Measurements from ENCODE around the gene ZBTB46.
"Not testable (repeated sequence)": the region's sequence is repeated elsewhere in the genome, so short reads cannot be mapped to it uniquely, and the experiment has no call there.

ZBTB46 gene

DNA sequence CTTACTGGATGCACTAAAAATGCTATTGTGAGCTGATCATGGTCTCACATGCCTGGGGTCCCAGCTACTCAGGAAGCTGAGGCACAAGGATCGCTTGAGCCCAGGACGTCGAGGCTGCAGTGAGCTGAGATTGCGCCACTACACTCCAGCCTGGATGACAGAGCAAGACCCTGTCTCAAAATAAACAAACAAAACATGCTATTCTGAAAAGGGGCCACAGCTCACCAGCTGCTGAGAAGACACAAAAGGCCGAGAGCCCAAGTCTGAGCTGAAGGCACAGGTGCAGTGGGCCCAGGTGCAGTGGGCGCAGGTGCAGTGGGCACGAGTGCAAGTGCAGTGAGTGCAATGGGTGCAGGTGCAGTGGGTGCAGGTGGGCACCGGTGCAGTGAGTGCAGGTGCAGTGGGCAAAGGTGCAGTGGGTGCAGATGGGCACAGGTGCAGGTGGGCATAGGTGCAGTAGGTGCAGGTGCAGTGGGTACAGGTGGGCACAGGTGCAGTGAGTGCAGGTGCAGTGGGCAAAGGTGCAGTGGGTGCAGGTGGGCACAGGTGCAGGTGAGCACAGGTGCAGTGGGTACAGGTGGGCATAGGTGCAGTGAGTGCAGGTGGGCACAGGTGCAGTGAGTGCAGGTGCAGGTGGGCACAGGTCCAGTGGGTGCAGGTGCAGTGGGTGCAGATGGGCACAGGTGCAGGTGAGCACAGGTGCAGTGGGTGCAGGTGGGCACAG, 16.0 kb downstream of the ZBTB46 start:
- no peak for DNase-seq

DNA sequence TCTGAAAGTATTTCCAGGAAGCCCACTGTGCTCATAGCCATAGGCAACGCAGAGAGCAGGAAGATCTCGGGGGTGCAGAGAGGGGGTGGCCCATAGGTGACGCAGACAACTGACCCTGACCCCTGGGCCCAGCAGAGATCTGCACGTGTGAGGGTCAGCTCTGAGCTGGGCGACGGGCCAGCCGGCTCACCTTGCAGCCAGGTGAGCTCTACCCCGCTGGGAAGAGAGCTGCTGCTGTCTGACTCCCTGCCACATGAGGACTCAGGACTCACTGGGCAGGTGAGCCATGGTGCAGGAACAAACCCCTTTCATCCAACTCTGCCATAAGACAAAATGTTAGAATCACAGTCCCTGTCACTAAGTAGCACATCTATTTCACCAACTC, 19.6 kb downstream of the ZBTB46 start:
- DNase-seq = no peak

DNA sequence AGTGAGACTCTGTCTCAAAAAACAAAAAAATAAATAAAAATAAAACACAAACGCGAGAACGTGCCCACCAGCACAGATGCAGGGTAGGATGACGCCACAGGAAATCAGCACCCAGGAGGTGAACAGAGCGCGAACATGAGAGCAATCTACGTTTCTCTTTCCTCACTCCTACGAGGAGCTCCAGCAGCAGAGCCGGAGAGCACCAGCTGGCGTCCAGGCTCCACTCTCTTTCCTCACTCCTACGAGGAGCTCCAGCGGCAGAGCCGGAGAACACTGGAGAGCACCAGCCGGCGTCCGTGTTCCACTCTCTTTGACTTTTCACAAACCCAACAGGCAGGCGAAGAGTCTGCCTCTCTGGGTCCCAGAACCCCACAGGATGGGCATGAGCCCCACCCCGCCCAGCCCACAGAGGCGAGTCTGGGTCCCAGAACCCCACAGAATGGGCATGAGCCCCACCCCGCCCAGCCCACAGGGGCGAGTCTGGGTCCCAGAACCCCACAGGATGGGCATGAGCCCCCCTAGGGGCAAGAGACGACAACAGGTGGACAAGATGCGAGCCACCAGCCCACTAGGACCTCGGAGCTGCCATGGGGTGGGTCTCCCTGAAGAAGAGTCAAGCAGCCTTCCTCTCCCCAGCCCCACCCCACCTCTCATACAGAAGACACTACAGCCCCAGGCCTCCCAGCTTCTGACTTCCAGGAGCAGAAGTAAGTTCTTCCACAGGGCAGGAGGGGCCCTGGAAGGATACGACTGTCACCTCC, 20.2 kb downstream of the ZBTB46 start:
- no peak for DNase-seq

DNA sequence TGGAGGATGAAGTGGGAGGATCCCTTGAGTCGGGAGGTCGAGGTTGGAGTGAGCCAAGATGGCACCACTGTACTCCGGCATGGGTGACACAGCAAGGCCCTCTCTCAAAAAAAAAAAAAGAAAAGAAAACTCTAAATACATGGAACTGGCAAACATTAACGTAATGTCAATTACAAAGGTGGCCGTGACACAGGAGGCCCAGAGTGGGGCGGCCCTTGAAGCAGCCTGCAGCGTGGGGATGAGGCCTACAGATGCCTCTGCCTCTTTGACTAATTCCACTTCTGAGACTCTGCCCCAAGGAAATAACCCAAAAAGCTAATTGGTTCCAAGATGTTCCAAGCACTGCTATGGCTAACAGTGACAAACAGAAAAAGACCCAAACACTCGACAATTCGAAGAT, 21.2 kb downstream of the ZBTB46 start:
- DNase-seq = no peak

DNA sequence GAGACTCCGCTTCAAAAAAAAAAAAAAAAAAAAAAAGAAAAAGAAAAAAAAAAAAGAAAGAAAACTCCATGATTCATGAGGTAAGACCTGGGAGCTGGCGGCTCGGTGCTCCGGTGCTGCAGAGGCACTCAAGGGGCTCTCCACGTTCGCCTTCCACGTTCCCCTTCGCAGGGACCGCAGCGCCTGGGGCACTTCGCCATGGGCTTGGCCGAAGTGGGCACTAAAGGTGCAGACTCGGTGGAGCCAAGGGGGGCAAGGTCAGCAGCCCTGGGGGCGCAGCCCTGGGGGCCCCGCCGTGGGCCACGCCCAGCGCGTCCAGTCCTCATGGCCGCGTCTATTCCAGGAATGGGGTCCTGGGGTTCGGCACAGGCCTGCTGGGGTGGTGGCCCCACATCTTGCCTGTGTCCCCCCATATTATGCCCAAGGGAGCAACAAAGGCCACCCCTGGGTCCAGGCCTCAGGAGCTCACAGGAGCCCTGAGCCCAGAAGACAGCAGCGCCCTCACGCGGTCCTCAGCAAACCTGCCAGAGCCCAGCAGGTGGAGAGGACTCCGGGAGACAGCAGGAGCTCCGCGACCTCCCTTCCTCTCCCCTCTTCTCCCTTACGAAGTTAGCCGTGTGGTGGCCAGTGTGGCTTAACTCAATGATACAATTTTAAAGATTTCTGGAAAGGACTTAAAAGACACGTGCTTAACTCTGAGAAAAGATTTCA, 21.9 kb downstream of the ZBTB46 start:
- DNase-seq = no peak

DNA sequence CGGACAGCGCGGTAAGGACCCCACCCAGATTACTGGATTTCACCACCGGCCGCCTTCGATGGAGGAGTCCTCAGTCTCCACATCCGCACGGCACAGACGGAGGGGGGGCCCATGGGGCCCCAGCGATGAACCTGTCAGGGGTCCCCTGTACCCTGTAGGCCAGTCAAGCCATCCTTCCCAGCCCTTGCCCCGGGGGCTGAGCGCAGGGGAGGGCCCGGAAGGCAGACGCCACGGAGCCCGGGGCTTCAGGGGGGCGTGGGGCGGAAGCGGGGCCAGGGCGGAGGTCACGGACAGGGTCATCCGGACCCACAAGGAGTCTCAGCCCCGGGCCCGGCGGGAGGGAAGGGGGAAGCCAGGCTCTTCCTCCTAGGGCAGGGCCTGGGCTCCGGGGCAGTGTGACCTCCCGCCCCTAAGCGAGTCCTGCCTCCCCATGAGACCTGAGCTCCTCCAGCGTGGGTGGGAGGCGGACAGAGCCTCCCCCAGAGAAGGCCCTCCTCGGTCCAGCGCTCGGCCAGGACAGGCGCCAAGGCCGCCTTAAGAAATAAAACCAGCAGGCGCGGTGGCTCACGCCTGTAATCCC, 22.8 kb downstream of the ZBTB46 start:
- no peak for DNase-seq

DNA sequence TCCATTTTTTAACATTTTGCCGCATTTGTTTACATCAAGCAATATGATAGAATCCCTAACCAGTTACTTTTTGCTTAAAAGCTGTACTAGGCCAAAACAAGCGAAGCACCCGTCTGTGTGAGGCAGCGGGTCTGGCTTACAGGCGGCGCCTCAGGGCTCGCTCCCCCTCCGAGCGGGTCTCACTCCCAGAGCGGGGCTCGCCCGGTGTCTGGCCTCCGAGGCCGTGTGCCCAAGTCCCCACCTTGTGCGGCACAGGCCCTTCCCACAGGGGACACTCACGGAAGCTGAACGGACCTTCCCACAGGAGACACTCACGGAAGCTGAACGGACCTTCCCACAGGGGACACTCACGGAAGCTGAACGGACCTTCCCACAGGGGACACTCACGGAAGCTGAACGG, 23.4 kb downstream of the ZBTB46 start:
- DNase-seq = peak; percentile 81

DNA sequence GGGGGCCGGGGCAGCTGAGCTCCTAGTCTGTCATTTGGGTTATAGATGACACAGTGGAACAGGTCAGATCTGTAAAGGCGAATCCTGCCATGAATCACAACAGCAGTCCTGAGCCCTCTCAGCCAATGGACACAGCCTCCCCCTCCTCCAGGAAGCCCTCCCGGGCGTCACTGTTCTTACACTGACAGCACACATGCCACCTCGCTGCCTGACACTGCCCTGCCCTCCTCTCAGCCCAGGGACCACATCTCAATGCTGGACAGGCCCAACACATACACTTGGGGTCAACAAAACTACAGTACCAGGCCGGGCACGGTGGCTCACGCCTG, 26.8 kb downstream of the ZBTB46 start:
- no peak for DNase-seq

DNA sequence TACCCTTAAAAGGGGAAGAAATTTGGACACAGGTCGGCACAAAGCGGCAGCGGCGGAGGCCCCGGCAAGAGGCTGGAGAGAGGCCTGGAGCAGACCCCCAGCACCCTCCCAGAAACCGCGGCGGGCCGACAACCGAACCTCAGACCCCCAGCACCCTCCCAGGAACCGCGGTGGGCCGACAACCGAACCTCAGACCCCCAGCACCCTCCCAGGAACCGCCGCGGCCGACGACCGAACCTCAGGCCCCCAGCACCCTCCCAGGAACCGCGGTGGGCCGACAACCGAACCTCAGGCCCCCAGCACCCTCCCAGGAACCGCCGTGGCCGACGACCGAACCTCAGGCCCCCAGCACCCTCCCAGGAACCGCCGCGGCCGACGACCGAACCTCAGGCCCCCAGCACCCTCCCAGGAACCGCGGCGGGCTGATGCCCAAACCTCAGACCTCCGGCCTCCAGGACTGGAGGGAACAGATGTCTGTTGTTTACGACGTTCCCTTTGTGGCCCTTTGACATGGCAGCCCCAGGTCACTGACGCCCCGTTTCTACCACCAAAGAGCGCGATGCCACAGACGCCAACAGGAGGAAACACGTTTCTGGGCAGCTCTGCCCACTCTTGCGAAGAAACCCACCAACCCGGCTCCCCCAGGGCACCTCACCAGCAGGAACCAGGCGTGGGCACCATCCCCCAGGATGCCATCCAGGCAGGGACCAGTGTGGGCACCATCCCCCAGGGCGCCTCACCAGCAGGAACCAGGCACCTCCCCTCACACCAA, 28.4 kb downstream of the ZBTB46 start:
- DNase-seq = no peak

DNA sequence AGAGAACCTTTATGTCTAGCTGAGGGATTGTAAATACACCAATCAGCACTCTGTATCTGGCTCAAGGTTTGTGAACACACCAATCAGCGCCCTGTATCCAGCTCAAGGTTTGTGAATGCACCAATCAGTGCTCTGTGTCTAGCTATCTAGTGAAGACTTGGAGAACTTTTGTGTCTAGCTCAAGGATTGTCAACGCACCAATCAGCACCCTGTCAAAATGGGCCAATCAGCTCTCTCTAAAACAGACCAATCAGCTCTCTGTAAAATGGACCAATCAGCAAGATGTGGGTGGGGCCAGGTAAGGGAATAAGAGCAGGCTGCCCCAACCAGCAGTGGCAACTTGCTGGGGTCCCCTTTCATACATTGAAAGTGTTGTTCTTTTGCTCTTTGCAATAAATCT, 29.9 kb downstream of the ZBTB46 start:
- DNase-seq = not testable (repeated sequence)

DNA sequence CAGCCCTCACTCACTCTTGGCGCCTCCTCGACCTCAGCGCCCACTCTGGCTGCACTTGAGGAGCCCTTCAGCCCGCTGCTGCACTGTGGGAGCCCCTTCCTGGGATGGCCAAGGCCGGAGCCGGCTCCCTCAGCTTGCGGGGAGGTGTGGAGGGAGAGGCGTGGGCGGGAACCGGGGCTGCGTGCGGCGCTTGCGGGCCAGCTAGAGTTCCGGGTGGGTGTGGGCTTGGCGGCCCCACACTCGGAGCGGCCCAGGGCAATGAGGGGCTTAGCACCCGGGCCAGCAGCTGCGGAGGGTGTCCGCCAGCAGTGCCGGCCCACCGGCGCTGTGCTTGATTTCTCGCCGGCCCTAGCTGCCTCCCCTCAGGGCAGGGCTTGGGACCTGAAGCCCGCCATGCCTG, 30.7 kb downstream of the ZBTB46 start:
- not testable (repeated sequence) for DNase-seq

DNA sequence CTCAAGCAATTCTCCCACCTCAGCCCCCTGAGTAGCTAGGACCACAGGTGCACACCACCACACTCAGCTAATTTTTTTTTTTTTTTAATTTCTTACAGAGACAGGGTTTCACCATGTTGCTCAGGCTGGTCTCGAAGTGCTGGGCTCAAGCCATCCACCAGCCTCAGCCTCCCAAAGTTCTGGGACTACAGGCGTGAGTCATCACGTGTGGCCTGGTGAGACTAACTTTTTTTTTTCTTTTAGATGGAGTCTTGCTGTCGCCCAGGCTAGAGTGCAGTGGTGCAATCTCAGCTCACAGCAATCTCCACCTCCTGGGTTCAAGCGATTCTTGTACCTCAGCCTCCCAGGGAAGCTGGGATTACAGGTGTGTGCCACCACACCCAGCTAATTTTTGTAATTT, 31.9 kb downstream of the ZBTB46 start:
- not testable (repeated sequence) for DNase-seq

DNA sequence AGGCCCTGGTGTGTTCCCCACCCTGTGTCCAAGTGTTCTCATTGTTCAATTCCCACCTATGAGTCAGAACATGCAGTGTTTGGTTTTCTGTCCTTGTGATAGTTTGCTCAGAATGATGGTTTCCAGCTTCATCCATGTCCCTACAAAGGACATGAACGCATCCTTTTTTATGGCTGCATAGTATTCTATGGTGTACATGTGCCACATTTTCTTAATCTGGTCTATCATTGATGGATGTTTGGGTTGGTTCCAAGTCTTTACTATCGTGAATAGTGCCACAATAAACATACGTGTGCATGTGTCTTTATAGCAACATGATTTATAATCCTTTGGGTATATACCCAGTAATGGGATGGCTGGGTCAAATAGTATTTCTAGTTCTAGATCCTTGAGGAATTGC, 33.9 kb downstream of the ZBTB46 start:
- DNase-seq = not testable (repeated sequence)

DNA sequence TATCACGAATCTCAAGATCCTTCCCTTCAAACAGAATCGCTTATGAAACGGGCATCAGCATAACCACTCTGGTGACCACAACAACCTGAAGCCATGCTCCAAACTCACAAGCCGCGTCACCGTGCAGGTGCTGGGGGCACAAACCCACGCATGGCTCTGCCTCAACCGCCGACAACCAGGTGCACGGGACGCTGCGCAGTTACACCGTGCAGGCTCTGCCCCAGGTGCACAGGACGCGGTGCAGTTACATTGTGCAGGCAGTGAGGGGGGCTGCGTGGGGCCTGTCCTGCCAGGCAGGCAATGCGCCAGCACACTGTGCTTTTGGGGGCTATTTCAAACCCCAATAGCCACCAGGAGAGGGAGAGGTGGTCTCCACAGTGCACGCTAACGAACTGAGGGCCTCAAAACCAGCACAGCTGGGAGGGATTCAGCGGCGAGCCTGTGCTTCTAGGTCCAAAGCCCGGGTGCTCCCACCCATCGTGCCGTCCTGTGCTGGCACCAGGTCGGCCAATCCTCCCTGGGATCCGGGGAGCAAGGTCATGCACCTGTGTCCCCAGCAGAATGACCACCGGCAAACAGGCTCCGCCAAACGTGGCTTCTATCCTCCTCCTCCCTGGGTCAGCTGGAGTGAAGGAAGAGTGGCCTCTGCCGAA, 35.8 kb downstream of the ZBTB46 start:
- DNase-seq = no peak

DNA sequence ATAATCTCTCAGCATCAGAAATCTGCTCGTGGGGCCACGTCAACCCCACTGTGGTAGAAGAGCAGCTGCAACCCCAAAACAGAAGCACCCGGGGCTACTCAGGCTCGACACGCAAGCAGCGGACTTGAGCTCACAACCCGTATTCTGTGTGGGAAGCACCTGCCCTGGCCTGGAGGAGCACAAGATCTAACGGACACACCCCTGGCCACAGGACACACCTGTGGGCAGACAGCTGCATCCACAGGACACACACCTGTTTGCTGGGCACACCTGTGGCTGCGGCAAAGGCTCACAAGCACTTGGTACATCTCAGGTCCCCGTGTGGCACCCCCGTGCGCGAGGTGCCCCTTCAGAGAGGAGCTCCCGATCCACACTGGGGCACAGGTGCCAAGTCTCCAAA, 36.5 kb downstream of the ZBTB46 start:
- no peak for DNase-seq

DNA sequence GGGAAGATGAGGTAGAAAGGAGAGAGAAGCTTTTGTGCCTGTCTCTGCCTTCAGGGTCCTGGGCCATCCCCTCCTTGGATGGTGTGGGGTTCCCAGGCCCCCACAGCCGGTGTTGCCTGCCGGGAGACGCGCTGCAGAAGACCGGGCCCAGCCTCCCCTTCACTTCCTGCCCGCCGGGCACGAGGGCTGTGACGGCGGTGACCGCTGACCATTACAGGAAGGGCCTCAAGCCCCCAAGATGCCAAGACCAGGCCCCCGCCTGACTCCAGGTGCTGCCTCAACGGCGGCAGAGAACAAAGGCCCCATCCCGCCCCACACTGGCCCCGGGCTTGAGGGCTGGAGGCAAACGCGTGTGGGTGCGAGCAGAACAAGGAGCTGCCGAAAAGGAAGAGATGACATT, 38.2 kb downstream of the ZBTB46 start:
- no peak for DNase-seq

DNA sequence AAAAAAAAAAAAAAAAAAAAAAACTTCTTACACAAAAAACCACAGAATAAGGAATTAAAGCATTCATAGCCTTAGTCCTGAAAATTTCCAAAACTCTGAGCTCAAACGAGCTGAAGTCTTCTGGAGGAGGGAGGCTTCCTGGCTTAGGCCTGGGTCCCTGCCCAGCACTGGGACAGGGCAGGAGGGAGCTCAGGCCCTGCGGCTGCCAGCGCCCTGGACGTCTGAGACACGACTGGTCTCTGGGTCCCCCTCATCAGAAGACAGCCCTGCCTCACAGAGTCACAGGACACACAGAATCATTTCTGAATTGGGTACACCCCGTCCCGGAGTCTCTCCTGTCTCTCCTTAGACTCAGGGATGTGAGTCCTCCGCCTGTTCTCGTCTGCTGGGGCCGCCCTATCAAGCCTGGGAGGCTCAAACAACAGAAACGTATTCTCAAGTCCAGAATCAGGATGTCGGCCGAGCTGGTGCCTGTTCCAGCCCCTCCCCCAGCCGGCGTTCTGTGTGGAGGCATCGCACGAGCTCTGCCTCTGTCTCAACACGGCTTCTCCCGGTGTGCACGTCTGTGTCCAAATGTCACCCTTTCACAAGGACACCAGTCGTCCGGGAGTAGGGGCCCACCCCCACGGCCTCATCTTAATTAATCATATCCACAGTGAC, 39.4 kb downstream of the ZBTB46 start:
- DNase-seq = no peak

DNA sequence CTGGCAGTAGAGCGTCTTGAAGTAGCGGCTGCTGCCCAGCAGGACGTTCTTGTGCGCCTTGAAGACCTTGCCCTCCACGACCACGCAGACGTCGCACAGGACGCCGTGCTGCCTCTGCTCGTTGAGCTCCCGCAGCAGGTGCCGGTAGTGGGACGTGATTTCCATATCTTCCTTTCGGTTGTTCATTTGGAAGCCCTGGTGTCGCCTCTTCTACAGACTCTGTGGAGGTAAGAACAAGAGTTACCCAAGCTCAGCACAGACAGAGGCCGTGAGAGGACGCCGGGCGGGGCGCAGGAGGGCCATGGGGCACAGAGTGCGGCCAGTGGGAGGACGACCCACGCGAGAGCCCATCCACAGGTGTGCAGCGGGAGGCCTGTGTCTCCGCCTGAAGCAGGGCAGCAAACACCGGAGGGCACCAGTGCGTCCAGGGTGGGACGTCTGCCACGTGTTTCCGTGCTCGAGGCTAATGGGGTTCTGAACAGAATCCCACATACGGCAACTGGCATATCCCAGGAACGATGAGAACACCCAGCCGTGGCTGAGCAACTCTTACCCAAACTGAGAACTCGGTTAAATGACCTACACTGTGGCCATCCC, 40.4 kb downstream of the ZBTB46 start:
- no peak for DNase-seq

DNA sequence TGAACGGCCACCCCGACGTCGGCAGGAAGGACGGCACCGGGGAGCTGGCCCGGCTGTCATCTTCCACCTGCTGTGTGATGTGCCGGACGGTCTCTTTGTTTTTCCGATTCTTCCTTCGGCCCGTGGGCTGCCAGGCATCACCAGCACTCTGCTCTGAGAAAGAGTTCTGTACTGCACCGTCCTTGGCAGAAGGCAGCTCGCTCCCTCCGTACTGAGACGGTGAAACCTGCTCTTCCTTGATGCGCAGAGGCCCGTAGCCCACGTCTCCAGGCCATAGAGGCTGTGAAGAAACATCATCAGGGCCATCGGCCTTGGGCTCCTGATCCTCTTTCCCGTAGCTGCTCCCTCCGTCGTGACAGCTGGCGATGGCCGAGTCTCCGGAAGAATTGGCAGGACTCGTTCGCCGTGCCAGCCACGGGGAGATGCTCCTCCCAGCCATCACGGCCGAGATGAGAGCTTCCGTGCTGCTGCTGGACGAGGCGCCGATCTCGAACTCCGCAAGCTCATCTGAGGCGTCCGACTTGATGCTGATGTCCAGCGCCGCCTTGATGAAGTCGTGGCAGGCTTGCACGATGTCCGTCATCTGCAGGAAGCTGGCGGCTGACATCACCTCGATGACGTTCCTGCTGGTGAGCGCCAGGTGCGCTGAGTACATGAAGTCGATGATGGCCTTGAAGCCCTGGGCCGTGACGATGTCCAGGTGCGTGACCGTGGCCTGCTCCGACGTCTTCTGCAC, 41.1 kb downstream of the ZBTB46 start:
- DNase-seq = no peak

DNA sequence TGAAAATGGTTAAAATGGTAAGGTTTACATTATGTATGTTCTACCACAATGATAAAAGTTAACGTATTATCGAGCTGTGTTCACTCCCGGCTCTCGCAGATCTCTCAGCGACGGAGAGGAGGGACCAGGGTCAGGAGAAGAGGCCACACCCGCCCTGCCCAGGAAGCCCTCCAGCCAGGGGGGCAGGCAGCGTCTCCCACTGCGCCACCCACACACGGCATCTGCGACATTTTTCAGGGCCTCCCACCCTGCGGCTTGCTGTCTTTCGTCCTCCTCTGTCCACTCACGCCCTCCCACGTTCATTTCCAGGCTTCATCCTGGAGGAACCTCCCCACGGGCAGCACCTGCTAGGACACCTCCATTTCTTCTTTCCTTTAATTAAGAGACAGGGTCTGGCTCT, 43.3 kb downstream of the ZBTB46 start:
- DNase-seq = no peak

DNA sequence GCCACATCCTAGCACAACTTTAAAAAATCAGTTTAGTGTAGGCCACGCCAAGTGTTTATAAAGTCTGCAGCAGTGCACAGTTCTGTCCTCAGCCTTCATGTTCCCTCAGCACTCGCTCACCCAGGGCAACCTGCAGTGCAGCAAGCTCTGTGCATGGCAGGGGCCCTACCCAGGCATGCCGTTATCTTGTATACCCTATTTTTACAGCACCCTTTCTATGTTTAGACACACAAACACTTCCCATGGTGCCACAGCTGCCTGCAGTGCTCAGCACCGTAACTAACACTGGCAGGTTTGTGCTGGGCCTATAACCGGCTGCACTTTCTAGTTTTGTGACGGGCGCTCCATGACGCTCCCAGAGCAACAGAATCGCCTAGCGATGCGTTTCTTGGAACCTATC, 43.8 kb downstream of the ZBTB46 start:
- no peak for DNase-seq
